Retinal pigment epithelial cell (primary cell): ENCODE data around the gene NUP50.
A peak's percentile ranks its signal among the peaks of the same experiment; 100 is the strongest.

Experiments used
- DNase-seq: peaks from one replicate; pipeline ENCODE4 v3.0.0-alpha.2; 2010; ENCODE audit warnings: low read depth
- H3K4me3 ChIP-seq: 2 replicates; pipeline ENCODE4 v1.5.1; 2011; ENCODE audit warnings: mild to moderate bottlenecking, low read length, control low read depth, moderate library complexity
- CTCF ChIP-seq: conservative IDR thresholded peaks from 2 replicates; pipeline ENCODE4 v1.5.1; 2011; ENCODE audit warnings: low read depth, low read length, control low read depth, inconsistent platforms

The NUP50 gene, protein sequence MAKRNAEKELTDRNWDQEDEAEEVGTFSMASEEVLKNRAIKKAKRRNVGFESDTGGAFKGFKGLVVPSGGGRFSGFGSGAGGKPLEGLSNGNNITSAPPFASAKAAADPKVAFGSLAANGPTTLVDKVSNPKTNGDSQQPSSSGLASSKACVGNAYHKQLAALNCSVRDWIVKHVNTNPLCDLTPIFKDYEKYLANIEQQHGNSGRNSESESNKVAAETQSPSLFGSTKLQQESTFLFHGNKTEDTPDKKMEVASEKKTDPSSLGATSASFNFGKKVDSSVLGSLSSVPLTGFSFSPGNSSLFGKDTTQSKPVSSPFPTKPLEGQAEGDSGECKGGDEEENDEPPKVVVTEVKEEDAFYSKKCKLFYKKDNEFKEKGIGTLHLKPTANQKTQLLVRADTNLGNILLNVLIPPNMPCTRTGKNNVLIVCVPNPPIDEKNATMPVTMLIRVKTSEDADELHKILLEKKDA

DNA sequence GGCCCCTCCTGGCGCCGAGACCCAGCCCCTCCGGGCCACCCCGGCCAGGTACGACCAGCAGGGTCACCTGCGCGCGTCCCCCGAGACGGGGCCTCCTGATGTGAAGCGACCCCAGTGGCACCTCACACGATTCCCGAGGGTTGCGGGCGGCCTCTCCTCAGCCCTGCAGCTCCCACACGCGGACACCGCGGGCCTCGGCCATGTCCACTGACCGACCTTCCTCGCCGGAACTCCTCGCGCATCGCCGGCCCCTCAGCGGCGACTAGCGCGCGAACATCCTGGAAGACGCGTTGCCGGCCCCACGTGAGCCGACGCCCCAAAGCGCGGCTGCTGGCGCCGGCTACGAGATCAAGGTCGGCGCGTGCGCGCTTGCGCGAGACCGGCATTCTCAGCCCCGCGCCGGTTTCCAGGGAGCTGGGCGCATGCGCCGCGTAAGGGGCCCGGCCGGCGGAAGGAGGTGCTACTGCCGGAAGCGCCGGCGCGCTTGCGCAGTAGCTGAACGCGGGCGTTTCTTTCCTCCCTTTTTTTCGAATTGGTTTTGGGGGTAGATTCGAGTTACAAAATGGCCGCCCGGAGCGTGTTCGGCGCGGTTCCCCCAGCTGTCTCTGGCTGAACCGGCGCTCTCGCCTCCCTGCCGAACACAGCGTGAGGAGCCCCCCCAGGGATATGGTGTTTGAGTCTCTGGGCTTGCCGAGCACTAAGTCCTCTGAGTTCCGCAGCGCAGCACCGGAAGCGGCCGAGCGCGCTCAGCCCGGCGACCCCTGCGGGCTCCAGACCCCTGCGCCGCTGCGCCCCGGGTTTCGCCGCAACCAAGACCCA lies at the start of gene NUP50:
Gene NUP50 (plus strand): TSS at position 475 of the 819 bp plus-strand sequence. CDS start 4,253 bp downstream, outside the sequence.
- TF ChIP-seq CTCF, result peak; percentile 9
- H3K4me3 ChIP-seq, result peak within 1 kb of the TSS; percentile 78
- DNase-seq, result peak; percentile 75

- TF ChIP-seq CTCF, result no peak
- no peak for DNase-seq
- no peak overlapping the region for H3K4me3 ChIP-seq
Measured at GRCh38 chr22:45120440-45120839, 43.3 kb upstream of the NUP50 start.

- no peak for DNase-seq
- TF ChIP-seq CTCF, result no peak
- H3K4me3 ChIP-seq, result no peak overlapping the region
Measured at GRCh38 chr22:45120931-45121330, 42.8 kb upstream of the NUP50 start.

DNA sequence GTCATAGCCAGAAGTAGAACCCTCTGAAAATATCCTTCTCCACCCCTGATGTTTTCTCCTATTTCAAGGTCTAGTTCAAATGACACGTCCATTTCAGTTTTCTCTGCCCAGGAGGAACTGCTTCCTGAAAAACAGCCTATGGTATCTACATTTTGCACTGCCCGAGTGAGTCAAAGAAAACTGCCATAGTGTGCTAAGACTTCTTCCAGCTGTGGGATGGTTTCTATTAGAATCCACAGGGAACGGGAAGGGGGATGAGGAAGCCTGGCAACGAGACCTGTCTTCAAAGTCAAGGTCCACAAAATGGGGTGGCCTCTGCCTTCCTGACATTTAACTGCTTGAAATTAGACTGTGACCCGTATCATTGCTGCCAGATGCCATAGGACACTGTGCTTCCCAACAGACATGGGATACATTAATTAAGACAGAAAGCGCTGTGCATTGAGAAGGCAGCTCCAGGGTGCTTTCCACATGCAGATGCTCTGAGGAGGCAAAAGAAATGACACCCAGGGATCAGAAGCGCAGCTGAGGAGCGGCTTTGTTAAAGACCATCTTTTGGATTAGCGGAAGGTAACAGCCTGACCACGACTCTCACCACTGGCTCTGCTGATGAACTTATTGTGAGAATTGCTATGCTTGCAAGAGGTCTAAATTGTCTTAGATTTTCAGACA lies 39.4 kb upstream of the NUP50 start:
- H3K4me3 ChIP-seq, result no peak overlapping the region
- no peak for DNase-seq
- no peak for TF ChIP-seq CTCF

DNA sequence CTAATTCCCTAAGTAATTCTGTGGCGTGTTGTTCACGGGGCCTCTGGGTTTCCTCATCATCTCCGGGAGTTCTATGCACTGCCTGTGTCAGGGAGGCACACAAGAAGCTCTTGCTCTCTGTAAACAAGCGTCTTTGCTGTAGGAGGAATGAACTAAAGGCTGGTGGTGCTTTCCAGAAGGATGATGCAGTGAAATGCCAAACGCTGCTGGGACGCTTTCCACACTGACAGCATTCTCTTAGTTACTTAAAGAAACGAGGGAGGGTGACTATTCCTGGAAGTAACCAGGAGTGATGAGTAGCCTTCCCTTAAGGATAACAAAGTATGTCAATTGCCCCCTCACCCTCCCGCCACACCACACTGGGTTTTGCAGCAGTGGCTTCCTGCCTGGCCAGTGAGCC lies 38.5 kb upstream of the NUP50 start:
- TF ChIP-seq CTCF, result no peak
- no peak for DNase-seq
- no peak overlapping the region for H3K4me3 ChIP-seq

DNA sequence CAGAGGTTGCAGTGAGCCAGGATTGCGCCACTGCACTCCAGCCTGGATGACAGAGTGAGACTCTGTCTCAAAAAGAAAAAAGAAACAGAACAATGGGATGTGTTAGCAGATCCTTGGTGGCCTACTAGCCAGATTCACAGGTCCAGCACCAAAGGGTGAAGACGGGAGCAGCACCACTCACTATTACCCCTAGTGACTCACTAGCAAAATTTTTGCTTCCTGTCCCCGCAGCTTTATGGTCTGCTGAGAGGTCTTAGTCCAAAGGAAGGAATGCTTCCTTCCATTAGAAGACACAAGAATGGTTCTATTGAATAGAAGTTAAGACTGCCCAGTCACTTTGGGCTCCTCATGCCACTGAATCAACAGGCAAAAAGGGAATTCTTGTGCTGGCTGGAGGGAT lies 35.9 kb upstream of the NUP50 start:
- no peak for TF ChIP-seq CTCF
- H3K4me3 ChIP-seq, result no peak overlapping the region
- no peak for DNase-seq
